Measurements from ENCODE around the gene FILIP1L. TPM values are rescaled to one million over a fixed set of nuclear protein-coding genes. Genes with fewer than 3 reads are reported as not detected.

FILIP1L gene
- total and polyA plus RNA-seq, 2 donors (not counting 1 experiment from before 2014, with no cell fraction given): 0.32 to 0.48 TPM

- ATAC-seq (ENCODE audit: low read depth) (no peak), DNase-seq (no peak)
- intact Hi-C loops (cut with micrococcal nuclease): no loop called here
- WGBS (ENCODE audit: insufficient coverage): 100% methylated on average over 1 of the region's 1 CpG
- ChIA-PET CTCF (no interaction called here), POLR2A (no interaction called here)
- Histone ChIP-seq H3K27ac (ENCODE audit: low read length in 2 of 2) (no peak overlapping the region), H3K27me3 (replicated peaks in 1 of 4; ENCODE audit: control extremely low read depth in 1 of 4, control insufficient read depth in 3 of 4, insufficient read depth in 4 of 4, low read length in 3 of 4) (no peaks in the 10 kb centered on the region), H2AFZ (ENCODE audit: insufficient read depth, low read depth, low read length, poor library complexity, severe bottlenecking) (no peak overlapping the region), H3K4me1 (ENCODE audit: control insufficient read depth in 2 of 2, insufficient read depth in 2 of 2, low read length in 2 of 2) (no peaks in the 10 kb centered on the region), H3K79me2 (ENCODE audit: control insufficient read depth, insufficient read depth, low read length) (no peaks in the 10 kb centered on the region), H3K36me3 (replicated peaks in 1 of 2; ENCODE audit: control extremely low read depth in 1 of 2, control insufficient read depth in 1 of 2, extremely low read depth in 1 of 2, insufficient read depth in 2 of 2, low read length in 1 of 2) (no peaks in the 10 kb centered on the region), H3K9me3 (ENCODE audit: control extremely low read depth in 1 of 3, control insufficient read depth in 2 of 3, insufficient read depth in 1 of 3, low read length in 2 of 3) (peaks cover 0 to 7% (median 0%) of the 10 kb centered on the region in 3 donors), H4K20me1 (ENCODE audit: control insufficient read depth, insufficient read depth, low read length, poor library complexity, severe bottlenecking) (no peaks in the 10 kb centered on the region), H3K4me2 (replicated peaks; ENCODE audit: low read depth, low read length, poor library complexity, severe bottlenecking) (no peak overlapping the region), H3K9ac (ENCODE audit: low read length) (no peak overlapping the region), H3K4me3 (ENCODE audit: control extremely low read depth in 1 of 5, extremely low read depth in 1 of 5, insufficient read depth in 1 of 5, low read depth in 2 of 5, low read length in 4 of 5) (no peak overlapping the region)
- TF ChIP-seq EZH2 (IDR thresholded peaks at IDR 0.05; ENCODE audit: borderline replicate concordance, insufficient read depth, low read depth, low read length, poor library complexity, severe bottlenecking): no peak
- TF ChIP-seq CTCF (IDR thresholded peaks at IDR 0.05): no peak
- no peaks in the 10 kb centered on the region for H3K27me3 Mint-ChIP-seq
- peaks cover 3% of the 10 kb centered on the region for H3K9me3 Mint-ChIP-seq (ENCODE audit: insufficient read depth)
- H3K4me1 Mint-ChIP-seq: peaks cover 7% of the 10 kb centered on the region
- no peak overlapping the region for H3K27ac Mint-ChIP-seq
- no peak overlapping the region for H3K4me3 Mint-ChIP-seq
Measured at GRCh38 chr3:100141586-100141985, 27.3 kb upstream of the FILIP1L start.

GRCh38 chr3:100140976-100141375 lies 26.7 kb upstream of the FILIP1L start:
- WGBS (ENCODE audit: insufficient coverage): no CpG with 5 or more reads among the region's 1 CpG
- H3K9ac ChIP-seq (ENCODE audit: low read length): no peak overlapping the region
- POLR2A ChIA-PET: no interaction called here
- ATAC-seq (ENCODE audit: low read depth): no peak
- no peak overlapping the region for H2AFZ ChIP-seq (ENCODE audit: insufficient read depth, low read depth, low read length, poor library complexity, severe bottlenecking)
- Mint-ChIP-seq H3K4me1 (peaks cover 7% of the 10 kb centered on the region), H3K27ac (no peak overlapping the region), H3K4me3 (no peak overlapping the region), H3K9me3 (ENCODE audit: insufficient read depth) (peaks cover 3% of the 10 kb centered on the region), H3K27me3 (no peaks in the 10 kb centered on the region)
- TF ChIP-seq EZH2 (IDR thresholded peaks at IDR 0.05; ENCODE audit: borderline replicate concordance, insufficient read depth, low read depth, low read length, poor library complexity, severe bottlenecking) (no peak), CTCF (IDR thresholded peaks at IDR 0.05) (no peak)
- no peaks in the 10 kb centered on the region for H3K4me1 ChIP-seq (ENCODE audit: control insufficient read depth in 2 of 2, insufficient read depth in 2 of 2, low read length in 2 of 2)
- H3K4me2 ChIP-seq (replicated peaks; ENCODE audit: low read depth, low read length, poor library complexity, severe bottlenecking): no peak overlapping the region
- no peaks in the 10 kb centered on the region for H4K20me1 ChIP-seq (ENCODE audit: control insufficient read depth, insufficient read depth, low read length, poor library complexity, severe bottlenecking)
- no peaks in the 10 kb centered on the region for H3K27me3 ChIP-seq (replicated peaks in 1 of 4; ENCODE audit: control extremely low read depth in 1 of 4, control insufficient read depth in 3 of 4, insufficient read depth in 4 of 4, low read length in 3 of 4)
- intact Hi-C loops (cut with micrococcal nuclease): no loop called here
- no peak overlapping the region for H3K4me3 ChIP-seq (ENCODE audit: control extremely low read depth in 1 of 5, extremely low read depth in 1 of 5, insufficient read depth in 1 of 5, low read depth in 2 of 5, low read length in 4 of 5)
- no peaks in the 10 kb centered on the region for H3K36me3 ChIP-seq (replicated peaks in 1 of 2; ENCODE audit: control extremely low read depth in 1 of 2, control insufficient read depth in 1 of 2, extremely low read depth in 1 of 2, insufficient read depth in 2 of 2, low read length in 1 of 2)
- H3K27ac ChIP-seq (ENCODE audit: low read length in 2 of 2): no peak overlapping the region
- DNase-seq: no peak
- H3K79me2 ChIP-seq (ENCODE audit: control insufficient read depth, insufficient read depth, low read length): no peaks in the 10 kb centered on the region
- CTCF ChIA-PET: no interaction called here
- peaks cover 0 to 7% (median 0%) of the 10 kb centered on the region in 3 donors for H3K9me3 ChIP-seq (ENCODE audit: control extremely low read depth in 1 of 3, control insufficient read depth in 2 of 3, insufficient read depth in 1 of 3, low read length in 2 of 3)

All from B cell (primary cell).